H9 (cell line): ENCODE results near the gene TMEM175. TPM values are rescaled to one million over a fixed set of nuclear protein-coding genes. Genes with fewer than 3 reads are reported as not detected.

Source experiments
- DNase-seq: peaks from one replicate; pipeline ENCODE4 v3.0.0-alpha.2; 2017
- H2AFZ ChIP-seq: one replicate; pipeline ENCODE4 v1.6.1; 2013; ENCODE audit warnings: mild to moderate bottlenecking, low read length, control low read depth, moderate library complexity
- H2AK5ac ChIP-seq: 2 replicates; pipeline ENCODE4 v1.6.1; 2013; ENCODE audit warnings: low read length, control low read depth, mixed read lengths; ENCODE audit not compliant: insufficient read length
- H2BK120ac ChIP-seq: one replicate; pipeline ENCODE4 v1.6.1; 2013; ENCODE audit warnings: low read depth, mild to moderate bottlenecking, low read length, control low read depth, inconsistent platforms; ENCODE audit not compliant: poor library complexity, severe bottlenecking
- H2BK12ac ChIP-seq: 2 replicates; pipeline ENCODE4 v1.6.1; 2013; ENCODE audit warnings: low read length, control low read depth, mixed read lengths, low read depth; ENCODE audit not compliant: insufficient read length
- H2BK15ac ChIP-seq: 2 replicates; pipeline ENCODE4 v1.6.1; 2013; ENCODE audit warnings: low read depth, low read length, control low read depth
- H2BK20ac ChIP-seq: one replicate; pipeline ENCODE4 v1.6.1; 2013; ENCODE audit warnings: low read depth, mild to moderate bottlenecking, low read length, control low read depth, inconsistent platforms; ENCODE audit not compliant: poor library complexity, severe bottlenecking
- H2BK5ac ChIP-seq: 2 replicates; pipeline ENCODE4 v1.6.1; 2013; ENCODE audit warnings: low read length, control low read depth, mixed read lengths; ENCODE audit not compliant: insufficient read length
- H3K14ac ChIP-seq: 2 replicates; pipeline ENCODE4 v1.6.1; 2013; ENCODE audit warnings: low read length, control low read depth; ENCODE audit not compliant: insufficient read depth
- H3K18ac ChIP-seq: 2 replicates; pipeline ENCODE4 v1.6.1; 2013; ENCODE audit warnings: low read depth, mild to moderate bottlenecking, mixed read lengths, low read length, control low read depth; ENCODE audit not compliant: insufficient read length
- H3K23ac ChIP-seq: 2 replicates; pipeline ENCODE4 v1.6.1; 2013; ENCODE audit warnings: low read length, control low read depth, mixed read lengths, low read depth; ENCODE audit not compliant: insufficient read length
- H3K23me2 ChIP-seq: 2 replicates; pipeline ENCODE4 v1.6.1; 2013; ENCODE audit warnings: low read depth, mild to moderate bottlenecking, mixed read lengths, low read length, control low read depth; ENCODE audit not compliant: insufficient read length, poor library complexity, severe bottlenecking
- H3K27ac ChIP-seq: 2 replicates; pipeline ENCODE4 v1.5.1; 2013; ENCODE audit warnings: low read length, control low read depth, mixed read lengths, low read depth; ENCODE audit not compliant: insufficient read length
- H3K27me3 ChIP-seq: 2 replicates; pipeline ENCODE4 v1.6.1; 2013; ENCODE audit warnings: low read length, control low read depth, inconsistent platforms; ENCODE audit not compliant: insufficient read depth
- H3K4ac ChIP-seq: 2 replicates; pipeline ENCODE4 v1.6.1; 2013; ENCODE audit warnings: low read depth, mild to moderate bottlenecking, control low read depth, inconsistent platforms, low read length, moderate library complexity
- H3K4me1 ChIP-seq: 2 replicates; pipeline ENCODE4 v1.6.1; 2013; ENCODE audit warnings: low read length, control low read depth, inconsistent platforms; ENCODE audit not compliant: insufficient read depth
- H3K4me2 ChIP-seq: 2 replicates; pipeline ENCODE4 v1.6.1; 2013; ENCODE audit warnings: low read length, control low read depth, mixed read lengths; ENCODE audit not compliant: insufficient read length, insufficient read depth
- H3K56ac ChIP-seq: 2 replicates; pipeline ENCODE4 v1.6.1; 2013; ENCODE audit warnings: low read depth, mild to moderate bottlenecking, mixed read lengths, low read length, control low read depth; ENCODE audit not compliant: insufficient read length
- H3K79me1 ChIP-seq: 2 replicates; pipeline ENCODE4 v1.6.1; 2013; ENCODE audit warnings: low read depth, mild to moderate bottlenecking, moderate library complexity, low read length, control low read depth, inconsistent platforms; ENCODE audit not compliant: insufficient read depth, poor library complexity, severe bottlenecking
- H3K79me2 ChIP-seq: 2 replicates; pipeline ENCODE4 v1.6.1; 2013; ENCODE audit warnings: low read length, control low read depth, inconsistent platforms; ENCODE audit not compliant: insufficient read depth
- H3K9ac ChIP-seq: 2 replicates; pipeline ENCODE4 v1.6.1; 2013; ENCODE audit warnings: low read length, control low read depth, mixed read lengths; ENCODE audit not compliant: insufficient read length; ENCODE audit errors: extremely low read depth
- H3K9me3 ChIP-seq: one replicate; pipeline ENCODE4 v1.6.1; 2013; ENCODE audit warnings: low read depth, low read length, inconsistent platforms; ENCODE audit not compliant: control insufficient read depth
- H3T11ph ChIP-seq: one replicate; pipeline ENCODE4 v1.6.1; 2013; ENCODE audit warnings: mild to moderate bottlenecking, low read length, control low read depth, inconsistent platforms
- H4K20me1 ChIP-seq: one replicate; pipeline ENCODE4 v1.6.1; 2013; ENCODE audit not compliant: control insufficient read depth, insufficient read length, insufficient read depth
- H4K5ac ChIP-seq: 2 replicates; pipeline ENCODE4 v1.6.1; 2013; ENCODE audit warnings: low read depth, mild to moderate bottlenecking, mixed read lengths, low read length, control low read depth; ENCODE audit not compliant: insufficient read length
- H4K8ac ChIP-seq: replicated peaks from 2 replicates; pipeline ENCODE4 v1.6.1; 2013; ENCODE audit warnings: low read length, control low read depth, mixed read lengths, low read depth; ENCODE audit not compliant: insufficient read length
- H4K91ac ChIP-seq: 2 replicates; pipeline ENCODE4 v1.6.1; 2013; ENCODE audit warnings: low read depth, mild to moderate bottlenecking, moderate library complexity, mixed read lengths, low read length, control low read depth; ENCODE audit not compliant: insufficient read length
- H3K27ac Mint-ChIP-seq, 3 experiments: 2 replicates in 2 of 3; 3 replicates in 1 of 3; pipeline ENCODE4 v1.8.0; 2020 to 2021; ENCODE audit warnings: mixed read lengths in 3 of 3, mild to moderate bottlenecking in 1 of 3, moderate library complexity in 1 of 3
- H3K27me3 Mint-ChIP-seq: 2 replicates; pipeline ENCODE4 v1.8.0; 2021; ENCODE audit warnings: low read depth, mild to moderate bottlenecking, moderate library complexity, mixed read lengths
- H3K36me3 Mint-ChIP-seq, 3 experiments: 2 replicates in 2 of 3; 3 replicates in 1 of 3; pipeline ENCODE4 v1.8.0; 2020 to 2021; ENCODE audit warnings: low read depth in 3 of 3, mixed read lengths in 3 of 3; ENCODE audit not compliant: insufficient read depth in 1 of 3
- H3K4me1 Mint-ChIP-seq, 2 experiments: 2 replicates each; pipeline ENCODE4 v1.8.0; 2020; ENCODE audit warnings: mixed read lengths in 2 of 2
- H3K4me3 Mint-ChIP-seq, 2 experiments: 2 replicates in 1 of 2; 3 replicates in 1 of 2; pipeline ENCODE4 v1.8.0; 2020 to 2021; ENCODE audit warnings: mild to moderate bottlenecking in 2 of 2, mixed read lengths in 2 of 2, moderate library complexity in 1 of 2
- H3K9me3 Mint-ChIP-seq, 2 experiments: 2 replicates in 1 of 2; 3 replicates in 1 of 2; pipeline ENCODE4 v1.8.0; 2020; ENCODE audit warnings: mild to moderate bottlenecking in 2 of 2, mixed read lengths in 2 of 2, moderate library complexity in 1 of 2
- WGBS: extraction: QIAGEN DNeasy Blood & Tissue Kit; methylation state at CpG from one replicate; pipeline ENCODE4 v1.1.7; 2013; ENCODE audit warnings: missing lambda C conversion rate, low lambda C conversion rate, mixed read lengths; ENCODE audit not compliant: insufficient read length; ENCODE audit errors: extremely low coverage; 5-methylcytosine and 5-hydroxymethylcytosine counted together
- total RNA-seq: library from RNA; stranded (reverse); gene quantifications from 2 replicates; pipeline ENCODE4 v1.2.1, GENCODE V29; 2021
- TF ChIP-seq, protein P1 (sequence below): fragments of 200-600 bp; sonication (generic); conservative IDR thresholded peaks from 3 replicates; pipeline ENCODE4 v1.8.0; 2021; ENCODE audit warnings: antibody characterized with exemption, mild to moderate bottlenecking

TMEM175 gene
- total RNA-seq, 1 experiment from 2014 or later = 6.4 TPM

DNA sequence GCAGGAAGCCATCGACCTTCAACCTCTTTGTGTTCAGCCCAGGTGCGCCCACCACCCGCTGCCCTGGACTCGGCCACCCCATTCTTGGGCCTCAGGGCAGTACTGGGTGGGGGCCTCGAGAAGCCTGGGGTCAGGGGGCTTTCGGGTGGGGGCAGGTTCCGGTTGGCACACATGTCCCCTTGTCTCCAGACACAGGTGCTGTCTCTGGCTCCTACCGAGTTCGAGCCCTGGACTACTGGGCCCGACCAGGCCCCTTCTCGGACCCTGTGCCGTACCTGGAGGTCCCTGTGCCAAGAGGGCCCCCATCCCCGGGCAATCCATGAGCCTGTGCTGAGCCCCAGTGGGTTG lies 71.8 kb downstream of the TMEM175 start:
- Mint-ChIP-seq H3K27me3 (peaks cover 85% of the 10 kb centered on the region), H3K4me1 (peaks cover 7 to 8% of the 10 kb centered on the region in 2 experiments), H3K27ac (no peak overlapping the region), H3K9me3 (peaks cover 3 to 13% of the 10 kb centered on the region in 2 experiments; a peak in 4 of 5 replicates), H3K36me3 (no peaks in the 10 kb centered on the region), H3K4me3 (peak overlapping the region; percentile 33 to 44; a peak in 2 of 5 replicates)
- Histone ChIP-seq H3T11ph (no peak overlapping the region), H3K27ac (no peak overlapping the region), H3K9me3 (no peaks in the 10 kb centered on the region), H2BK12ac (no peak overlapping the region), H2BK5ac (no peak overlapping the region), H3K4me1 (no peaks in the 10 kb centered on the region), H4K8ac (no peak overlapping the region), H3K79me1 (no peaks in the 10 kb centered on the region), H3K27me3 (peaks cover 37% of the 10 kb centered on the region; the same call in 1 of the 2 replicates), H2BK15ac (no peak overlapping the region), H4K91ac (no peak overlapping the region), H3K4me2 (no peak overlapping the region), H3K18ac (no peak overlapping the region), H2BK120ac (no peak overlapping the region), H2AFZ (no peak overlapping the region), H3K23me2 (peaks cover 12% of the 10 kb centered on the region), H4K5ac (no peak overlapping the region), H2AK5ac (no peak overlapping the region), H2BK20ac (no peak overlapping the region), H3K79me2 (no peaks in the 10 kb centered on the region), H3K23ac (no peak overlapping the region), H3K56ac (no peak overlapping the region), H4K20me1 (no peaks in the 10 kb centered on the region), H3K9ac (no peak overlapping the region), H3K14ac (no peak overlapping the region), H3K4ac (no peak overlapping the region)
- no peak for DNase-seq
- TF ChIP-seq, protein P1, sequence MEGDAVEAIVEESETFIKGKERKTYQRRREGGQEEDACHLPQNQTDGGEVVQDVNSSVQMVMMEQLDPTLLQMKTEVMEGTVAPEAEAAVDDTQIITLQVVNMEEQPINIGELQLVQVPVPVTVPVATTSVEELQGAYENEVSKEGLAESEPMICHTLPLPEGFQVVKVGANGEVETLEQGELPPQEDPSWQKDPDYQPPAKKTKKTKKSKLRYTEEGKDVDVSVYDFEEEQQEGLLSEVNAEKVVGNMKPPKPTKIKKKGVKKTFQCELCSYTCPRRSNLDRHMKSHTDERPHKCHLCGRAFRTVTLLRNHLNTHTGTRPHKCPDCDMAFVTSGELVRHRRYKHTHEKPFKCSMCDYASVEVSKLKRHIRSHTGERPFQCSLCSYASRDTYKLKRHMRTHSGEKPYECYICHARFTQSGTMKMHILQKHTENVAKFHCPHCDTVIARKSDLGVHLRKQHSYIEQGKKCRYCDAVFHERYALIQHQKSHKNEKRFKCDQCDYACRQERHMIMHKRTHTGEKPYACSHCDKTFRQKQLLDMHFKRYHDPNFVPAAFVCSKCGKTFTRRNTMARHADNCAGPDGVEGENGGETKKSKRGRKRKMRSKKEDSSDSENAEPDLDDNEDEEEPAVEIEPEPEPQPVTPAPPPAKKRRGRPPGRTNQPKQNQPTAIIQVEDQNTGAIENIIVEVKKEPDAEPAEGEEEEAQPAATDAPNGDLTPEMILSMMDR = no peak
- WGBS = no CpG with 5 or more reads among the region's 13 CpGs
